ENCODE measurements around the gene NET1.

The NET1 gene

GRCh38 chr10:5504146-5505072 lies 92.1 kb downstream of the NET1 start:
- no peak for DNase-seq

- DNase-seq = no peak
These were observed 93.9 kb downstream of the NET1 start for GRCh38 chr10:5506246-5506645.

- DNase-seq = no peak
These were observed 94.6 kb downstream of the NET1 start for GRCh38 chr10:5506751-5507648.

- DNase-seq = no peak
These were observed 95.3 kb downstream of the NET1 start for GRCh38 chr10:5507649-5508131.

- no peak for DNase-seq
These were observed 95.8 kb downstream of the NET1 start for GRCh38 chr10:5508161-5508604.

All from T1000 (cell line).